Smooth muscle cell (in vitro differentiated cells): ENCODE data around the gene NOSTRIN. TPM values are rescaled to one million over a fixed set of nuclear protein-coding genes. Genes with fewer than 3 reads are reported as not detected.

Experiments used
- DNase-seq: peaks from one replicate; lab custom pipeline; 2025; ENCODE audit not compliant: unreplicated experiment; lab: John Stamatoyannopoulos, UW
- H2AFZ ChIP-seq: fragments of 200-600 bp; sonication (generic); 2 replicates; pipeline ENCODE4 v1.6.0; 2016; ENCODE audit warnings: antibody characterized with exemption, low read depth, mild to moderate bottlenecking
- H3F3A ChIP-seq: fragments of 200-600 bp; sonication (generic); 2 replicates; pipeline ENCODE4 v1.6.0; 2017; ENCODE audit warnings: antibody characterized with exemption, low read depth
- H3K27ac ChIP-seq: fragments of 200-600 bp; sonication (generic); 2 replicates; pipeline ENCODE4 v1.5.1; 2016; ENCODE audit warnings: low read depth, mild to moderate bottlenecking
- H3K27me3 ChIP-seq: fragments of 200-600 bp; sonication (generic); 2 replicates; pipeline ENCODE4 v1.6.1; 2016; ENCODE audit warnings: low read depth, mild to moderate bottlenecking
- H3K36me3 ChIP-seq: fragments of 200-600 bp; sonication (generic); 2 replicates; pipeline ENCODE4 v1.5.1; 2016; ENCODE audit warnings: low read depth
- H3K4me1 ChIP-seq: fragments of 200-600 bp; sonication (generic); 2 replicates; pipeline ENCODE4 v1.5.1; 2016; ENCODE audit warnings: low read depth
- H3K4me2 ChIP-seq: fragments of 200-600 bp; sonication (generic); 2 replicates; pipeline ENCODE4 v1.6.0; 2016; ENCODE audit warnings: mild to moderate bottlenecking
- H3K4me3 ChIP-seq: fragments of 200-600 bp; sonication (generic); 2 replicates; pipeline ENCODE4 v1.5.1; 2016; ENCODE audit warnings: mild to moderate bottlenecking
- H3K79me2 ChIP-seq: fragments of 200-600 bp; sonication (generic); 2 replicates; pipeline ENCODE4 v1.6.0; 2016; ENCODE audit warnings: low read depth, mild to moderate bottlenecking
- H3K9ac ChIP-seq: fragments of 200-600 bp; sonication (generic); 2 replicates; pipeline ENCODE4 v1.6.0; 2016; ENCODE audit warnings: low read depth
- H3K9me3 ChIP-seq: fragments of 200-600 bp; sonication (generic); replicated peaks from 2 replicates; pipeline ENCODE4 v1.5.1; 2016; ENCODE audit warnings: low read depth
- H4K20me1 ChIP-seq: fragments of 200-600 bp; sonication (generic); 2 replicates; pipeline ENCODE4 v1.6.0; 2016; ENCODE audit warnings: low read depth
- WGBS: methylation state at CpG from one replicate; pipeline ENCODE4 v1.1.7; 2016; ENCODE audit warnings: low lambda C conversion rate; 5-methylcytosine and 5-hydroxymethylcytosine counted together
- polyA plus RNA-seq: library from polyadenylated mRNA; unstranded; fragments of >200 nt; fragmentation: Nextera tagmentation; extraction: Ambion mirVana; gene quantifications from 2 replicates; pipeline ENCODE4 v1.2.1, GENCODE V29; 2016
- total RNA-seq: library from RNA; depleted of rRNA; stranded (reverse); fragments of >200 nt; gene quantifications from 2 replicates; pipeline ENCODE4 v1.2.3, GENCODE V29; 2014
- TF ChIP-seq, protein P1 (sequence below): fragments of 200-600 bp; sonication (generic); IDR thresholded peaks from 2 replicates; pipeline ENCODE4 v1.5.1; 2017; ENCODE audit warnings: borderline replicate concordance, mild to moderate bottlenecking, antibody characterized with exemption; ENCODE audit not compliant: insufficient read depth, poor library complexity, severe bottlenecking

NOSTRIN gene
- total and polyA plus RNA-seq, 2 experiments from 2014 or later: 0.10 TPM; not detected in 1

DNA sequence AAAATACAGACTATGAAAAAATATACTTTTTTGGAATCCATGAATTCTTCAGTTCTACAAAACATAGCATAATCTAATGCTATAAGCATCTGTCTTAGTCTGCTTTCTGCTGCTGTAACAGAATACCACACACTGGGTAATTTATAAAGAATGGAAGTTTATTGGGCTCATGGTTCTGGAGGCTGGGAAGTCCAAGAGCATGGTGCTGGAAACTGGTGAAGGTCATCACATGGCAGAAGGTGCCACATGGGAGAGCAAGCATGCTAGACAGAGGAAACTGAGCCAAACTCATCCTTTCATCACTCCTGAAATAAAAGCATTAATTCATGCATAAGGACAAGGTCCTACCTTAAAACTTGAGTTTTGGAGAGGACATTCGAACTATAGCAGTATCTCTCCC is 26.6 kb upstream of the NOSTRIN start:
- Histone ChIP-seq H3K36me3 (peaks cover 3% of the 10 kb centered on the region), H3K27ac (no peak overlapping the region), H3K4me3 (no peak overlapping the region), H2AFZ (no peak overlapping the region), H4K20me1 (no peaks in the 10 kb centered on the region), H3K4me2 (no peak overlapping the region), H3F3A (no peaks in the 10 kb centered on the region), H3K9me3 (no peaks in the 10 kb centered on the region), H3K79me2 (no peaks in the 10 kb centered on the region), H3K27me3 (no peaks in the 10 kb centered on the region), H3K4me1 (no peaks in the 10 kb centered on the region), H3K9ac (no peak overlapping the region)
- WGBS: 0% methylated on average over 1 of the region's 1 CpG
- DNase-seq: no peak
- TF ChIP-seq, protein P1, sequence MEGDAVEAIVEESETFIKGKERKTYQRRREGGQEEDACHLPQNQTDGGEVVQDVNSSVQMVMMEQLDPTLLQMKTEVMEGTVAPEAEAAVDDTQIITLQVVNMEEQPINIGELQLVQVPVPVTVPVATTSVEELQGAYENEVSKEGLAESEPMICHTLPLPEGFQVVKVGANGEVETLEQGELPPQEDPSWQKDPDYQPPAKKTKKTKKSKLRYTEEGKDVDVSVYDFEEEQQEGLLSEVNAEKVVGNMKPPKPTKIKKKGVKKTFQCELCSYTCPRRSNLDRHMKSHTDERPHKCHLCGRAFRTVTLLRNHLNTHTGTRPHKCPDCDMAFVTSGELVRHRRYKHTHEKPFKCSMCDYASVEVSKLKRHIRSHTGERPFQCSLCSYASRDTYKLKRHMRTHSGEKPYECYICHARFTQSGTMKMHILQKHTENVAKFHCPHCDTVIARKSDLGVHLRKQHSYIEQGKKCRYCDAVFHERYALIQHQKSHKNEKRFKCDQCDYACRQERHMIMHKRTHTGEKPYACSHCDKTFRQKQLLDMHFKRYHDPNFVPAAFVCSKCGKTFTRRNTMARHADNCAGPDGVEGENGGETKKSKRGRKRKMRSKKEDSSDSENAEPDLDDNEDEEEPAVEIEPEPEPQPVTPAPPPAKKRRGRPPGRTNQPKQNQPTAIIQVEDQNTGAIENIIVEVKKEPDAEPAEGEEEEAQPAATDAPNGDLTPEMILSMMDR: no peak

- no peak overlapping the region for H3K4me3 ChIP-seq
- H2AFZ ChIP-seq: no peak overlapping the region
- H3K36me3 ChIP-seq: no peaks in the 10 kb centered on the region
- H3F3A ChIP-seq: no peaks in the 10 kb centered on the region
- no peaks in the 10 kb centered on the region for H3K27me3 ChIP-seq
- no peaks in the 10 kb centered on the region for H3K79me2 ChIP-seq
- H4K20me1 ChIP-seq: no peaks in the 10 kb centered on the region
- no peak overlapping the region for H3K4me2 ChIP-seq
- no peak overlapping the region for H3K9ac ChIP-seq
- 91% methylated on average over 1 of the region's 1 CpG for WGBS
- TF ChIP-seq, protein P1: no peak
- DNase-seq: no peak
- no peaks in the 10 kb centered on the region for H3K4me1 ChIP-seq
- H3K9me3 ChIP-seq: no peaks in the 10 kb centered on the region
- no peak overlapping the region for H3K27ac ChIP-seq
Measured at GRCh38 chr2:168780669-168781071, 21.8 kb upstream of the NOSTRIN start.

DNA sequence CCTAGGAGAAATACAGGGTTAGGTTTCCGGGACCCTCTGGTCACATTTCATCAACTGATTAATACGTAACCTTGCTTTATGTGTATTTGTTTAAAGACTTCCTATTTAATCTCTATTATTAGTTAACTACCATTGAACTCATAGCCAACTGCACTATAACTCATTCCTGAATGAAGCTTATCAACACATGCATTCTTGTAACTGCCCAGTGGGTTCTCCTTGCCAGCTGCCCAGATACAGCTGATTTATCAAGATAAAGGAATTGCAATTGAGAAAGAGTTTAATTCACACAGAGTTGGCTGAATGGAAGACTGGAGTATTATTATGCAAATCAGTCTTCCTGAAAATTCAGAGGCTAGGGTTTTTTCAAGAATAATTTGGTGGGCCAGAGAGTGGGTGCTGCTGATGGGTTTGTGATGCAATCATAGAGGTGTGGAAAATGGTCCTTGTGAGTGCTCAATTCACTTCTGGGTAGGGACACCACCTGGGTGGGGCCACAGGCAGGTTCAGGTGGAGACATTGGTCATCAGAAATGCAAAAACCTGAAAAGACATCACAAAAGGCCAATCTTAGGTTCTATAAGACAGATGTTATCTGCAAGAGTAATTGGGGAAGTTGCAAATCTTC is 21.1 kb upstream of the NOSTRIN start:
- H3K36me3 ChIP-seq: no peaks in the 10 kb centered on the region
- H3K27ac ChIP-seq: no peak overlapping the region
- no peak overlapping the region for H3K4me2 ChIP-seq
- 97% methylated on average over 2 of the region's 2 CpGs for WGBS
- H4K20me1 ChIP-seq: no peaks in the 10 kb centered on the region
- no peaks in the 10 kb centered on the region for H3K4me1 ChIP-seq
- H3K9ac ChIP-seq: no peak overlapping the region
- no peaks in the 10 kb centered on the region for H3F3A ChIP-seq
- DNase-seq: no peak
- no peaks in the 10 kb centered on the region for H3K79me2 ChIP-seq
- no peak overlapping the region for H3K4me3 ChIP-seq
- TF ChIP-seq, protein P1: no peak
- no peak overlapping the region for H2AFZ ChIP-seq
- no peaks in the 10 kb centered on the region for H3K9me3 ChIP-seq
- no peaks in the 10 kb centered on the region for H3K27me3 ChIP-seq

GRCh38 chr2:168782271-168782670 is 20.2 kb upstream of the NOSTRIN start:
- no peaks in the 10 kb centered on the region for H3K4me1 ChIP-seq
- H3K9me3 ChIP-seq: no peaks in the 10 kb centered on the region
- H3K27ac ChIP-seq: no peak overlapping the region
- no peak overlapping the region for H3K9ac ChIP-seq
- TF ChIP-seq, protein P1: no peak
- H4K20me1 ChIP-seq: no peaks in the 10 kb centered on the region
- DNase-seq: no peak
- no peak overlapping the region for H2AFZ ChIP-seq
- WGBS: 93% methylated on average over 4 of the region's 4 CpGs
- H3K79me2 ChIP-seq: no peaks in the 10 kb centered on the region
- no peaks in the 10 kb centered on the region for H3F3A ChIP-seq
- no peaks in the 10 kb centered on the region for H3K36me3 ChIP-seq
- H3K4me2 ChIP-seq: no peak overlapping the region
- no peak overlapping the region for H3K4me3 ChIP-seq
- no peaks in the 10 kb centered on the region for H3K27me3 ChIP-seq
